ENCODE data around the gene ROM1.
"Not testable (repeated sequence)": the region's sequence is repeated elsewhere in the genome, so short reads cannot be mapped to it uniquely, and the experiment has no call there.

ROM1 gene

DNA sequence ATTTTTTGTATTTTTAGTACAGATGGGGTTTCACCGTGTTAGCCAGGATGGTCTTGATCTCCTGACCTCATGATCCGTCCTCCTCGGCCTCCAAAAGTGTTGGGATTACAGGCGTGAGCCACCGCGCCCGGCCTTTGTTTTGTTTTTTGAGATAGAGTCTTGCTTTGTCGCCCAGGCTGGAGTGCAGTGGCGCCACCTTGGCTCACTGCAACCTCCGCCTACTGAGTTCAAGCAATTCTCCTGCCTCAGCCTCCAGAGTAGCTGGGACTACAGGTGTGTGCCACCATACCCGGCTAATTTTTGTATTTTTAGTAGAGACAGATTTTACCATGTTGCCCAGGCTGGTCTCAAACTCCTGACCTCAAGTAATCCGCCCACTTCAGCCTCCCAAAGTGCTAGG lies 37.2 kb downstream of the ROM1 start:
- DNase-seq: not testable (repeated sequence)

DNA sequence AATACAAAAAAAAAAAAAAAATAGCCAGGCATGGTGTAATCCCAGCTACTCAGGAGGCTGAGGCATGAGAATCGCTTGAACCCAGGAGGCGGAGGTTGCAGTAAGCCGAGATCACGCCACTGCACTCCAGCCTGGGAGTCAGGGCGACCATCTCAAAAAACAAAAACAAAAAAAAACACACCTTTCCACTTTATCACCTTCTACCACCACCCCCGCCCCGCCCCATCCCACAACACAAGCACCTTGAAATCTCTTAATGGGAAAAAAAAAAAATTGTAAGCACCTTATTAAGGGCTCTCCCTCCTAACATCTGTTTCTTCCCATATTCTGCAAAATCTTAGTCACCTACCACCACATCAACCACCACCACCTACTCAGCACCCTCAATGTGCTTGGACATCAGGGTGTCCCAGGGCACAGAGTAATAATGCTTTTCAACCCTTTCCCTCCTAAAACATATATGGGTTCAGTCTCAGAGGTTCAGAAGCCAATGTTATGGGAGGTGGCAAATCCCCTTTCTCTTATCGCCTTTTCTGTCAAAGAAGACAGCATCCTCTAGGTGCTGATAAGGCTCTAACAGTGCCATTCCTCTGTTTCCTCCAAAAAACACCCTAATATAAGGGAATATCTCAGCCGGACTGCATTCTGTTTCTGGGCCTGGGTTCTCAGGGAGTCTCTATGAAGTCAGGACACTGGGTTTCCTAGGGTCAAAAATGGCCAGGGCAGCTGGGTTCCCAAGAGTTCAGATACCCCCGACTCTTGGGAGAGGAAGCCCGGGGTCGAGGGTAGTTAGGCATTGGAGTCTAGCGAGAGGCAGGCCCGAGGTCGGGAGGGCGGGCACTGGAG lies 39.3 kb downstream of the ROM1 start:
- DNase-seq: peak in 2 of 3 donors; percentile 21 to 28

DNA sequence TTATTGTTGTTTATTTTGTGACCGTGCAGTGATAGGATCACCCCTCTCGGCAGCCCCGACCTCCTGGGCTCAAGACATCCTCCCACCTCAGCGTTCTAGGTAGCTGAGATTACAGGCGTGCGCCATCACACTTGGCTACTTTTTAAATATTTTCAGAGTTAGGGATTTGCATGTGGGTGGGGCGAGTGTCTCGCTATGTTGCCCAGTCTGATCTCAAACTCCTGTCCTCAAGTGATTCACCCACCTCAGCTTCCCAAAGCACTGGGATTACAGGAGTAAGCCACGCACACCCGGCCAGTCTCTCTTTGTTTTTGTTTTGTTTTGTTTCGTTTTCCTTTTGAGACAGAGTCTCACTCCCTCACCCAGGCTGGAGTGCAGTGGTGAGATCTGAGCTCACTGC lies 41.2 kb downstream of the ROM1 start:
- no peak for DNase-seq

DNA sequence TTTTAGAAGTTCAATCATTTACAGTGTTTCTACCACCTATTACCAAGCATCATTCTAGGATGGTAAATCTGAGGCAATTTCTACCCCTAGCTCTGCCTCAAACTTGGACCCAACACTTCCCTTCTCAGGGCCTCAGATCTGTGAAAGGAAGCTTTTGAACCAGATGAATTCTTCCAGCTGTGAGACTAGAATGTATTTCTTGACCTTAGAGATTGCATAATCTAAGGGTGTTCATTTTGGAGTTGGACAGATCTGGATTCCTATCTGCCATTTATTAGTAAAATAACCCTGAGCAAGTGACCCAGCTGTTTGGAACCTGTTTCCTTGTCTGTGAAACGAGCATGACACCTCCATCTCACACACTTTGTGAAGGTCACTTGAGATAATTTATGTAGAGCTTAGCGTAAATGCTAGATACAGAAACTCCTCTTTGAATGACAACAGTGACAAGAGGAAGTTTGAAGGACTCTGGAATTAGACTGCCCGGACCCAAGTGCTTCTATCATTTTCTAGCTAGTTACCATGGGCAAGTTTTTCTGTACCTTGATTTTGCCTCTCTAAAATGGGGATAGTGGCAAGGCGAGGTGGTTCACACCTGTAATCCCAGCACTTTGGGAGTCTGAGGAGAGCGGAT lies 43.9 kb downstream of the ROM1 start:
- DNase-seq: no peak

DNA sequence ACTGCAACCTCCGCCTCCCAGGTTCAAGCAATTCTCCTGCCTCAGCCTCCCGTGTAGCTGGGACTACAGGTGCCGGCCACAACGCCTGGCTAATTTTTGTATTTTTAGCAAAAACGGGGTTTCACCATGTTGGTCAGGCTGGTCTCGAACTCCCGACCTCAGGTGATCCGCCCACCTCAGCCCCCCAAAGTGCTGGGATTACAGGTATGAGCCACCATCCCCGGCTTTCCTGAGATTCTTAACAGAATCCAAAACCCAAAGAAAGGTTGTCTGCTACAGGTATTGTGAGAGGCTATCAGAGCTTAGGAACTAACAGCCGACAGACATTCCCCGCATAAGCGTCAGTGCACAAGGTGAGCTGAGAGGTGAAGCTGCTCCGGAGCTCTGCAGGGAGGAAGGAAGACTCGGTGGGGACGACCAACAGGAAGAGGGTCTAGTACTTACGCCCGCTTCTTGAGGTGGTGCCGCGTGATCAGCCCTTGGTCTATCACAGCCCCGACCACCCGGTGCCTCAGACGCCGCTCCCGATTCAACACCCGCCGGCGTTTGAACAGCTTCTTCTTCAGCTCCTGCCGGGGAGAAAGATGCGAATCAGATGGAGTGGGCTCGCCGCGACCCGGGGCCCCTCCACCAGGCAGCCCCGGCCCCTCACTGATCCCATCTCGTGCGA lies 51.5 kb downstream of the ROM1 start:
- no peak for DNase-seq

All from suppressor macrophage treated with lipopolysaccharide for 1 hour (primary cell).